Measurements from ENCODE around the gene ZNF566. TPM values are rescaled to one million over a fixed set of nuclear protein-coding genes. Genes with fewer than 3 reads are reported as not detected.

The ZNF566 gene
- total and polyA plus RNA-seq, 2 of the 13 experiments (the other 11 are each of a cell fraction or from before 2014, with no cell fraction given): 4.8 to 13.7 TPM

DNA sequence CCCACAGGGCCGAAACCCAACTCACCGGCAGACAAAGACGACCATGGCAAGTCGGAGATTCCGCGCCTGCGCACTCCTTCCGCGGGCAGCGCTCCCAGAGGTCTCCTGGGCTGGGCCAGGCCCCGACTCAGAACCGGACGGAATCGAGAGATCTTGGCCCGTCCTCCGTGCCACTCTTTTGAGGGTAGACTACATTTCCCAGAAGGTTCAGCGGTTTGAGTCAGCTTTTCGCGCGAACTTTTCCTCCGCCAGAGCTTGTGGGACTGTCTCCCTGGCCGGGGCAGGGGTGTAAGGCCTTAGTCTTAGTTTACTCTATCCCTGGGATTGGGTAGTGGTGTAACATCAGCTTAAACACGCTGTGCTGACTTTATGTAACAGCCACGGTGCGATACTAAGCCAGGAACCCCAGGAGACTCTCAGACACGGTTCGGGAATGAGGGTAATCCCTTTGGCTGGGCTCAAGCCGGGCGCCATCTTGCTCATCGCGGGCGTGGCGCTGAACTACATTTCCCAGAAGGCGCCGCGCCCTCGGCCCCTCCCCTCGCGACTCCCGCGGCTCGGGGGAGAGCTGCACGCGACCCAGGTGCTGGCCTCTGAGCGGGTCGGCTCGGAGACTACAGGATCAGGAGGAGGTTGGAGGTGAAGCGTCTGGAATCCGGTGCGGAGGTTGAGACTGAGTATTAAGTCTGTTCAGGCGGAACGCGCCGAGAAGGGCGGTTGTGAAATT is 39.0 kb upstream of the ZNF566 start, which contains the start of gene ZNF260 (continued):
- TF ChIP-seq ZBTB39 (CRISPR knock-in tag; IDR thresholded peaks at IDR 0.05) (no peak), IRF2 (CRISPR knock-in tag; IDR thresholded peaks at IDR 0.05) (peak; percentile 92; the same call in 1 of the 2 replicates), HMGA1 (CRISPR knock-in tag; conservative IDR thresholded peaks at IDR 0.05) (no peak), IRF9 (CRISPR knock-in tag; IDR thresholded peaks at IDR 0.05; ENCODE audit: borderline replicate concordance) (no peak), ZBTB21 (CRISPR knock-in tag; IDR thresholded peaks at IDR 0.05) (no peak), ZNF383 (CRISPR knock-in tag; IDR thresholded peaks at IDR 0.05; ENCODE audit: borderline replicate concordance) (no peak), ZNF260 (CRISPR knock-in tag; IDR thresholded peaks at IDR 0.05; ENCODE audit: borderline replicate concordance, low read depth) (no peak), CBX5 (CRISPR knock-in tag; IDR thresholded peaks at IDR 0.05; ENCODE audit: borderline replicate concordance) (no peak), MBNL3 (CRISPR knock-in tag; conservative IDR thresholded peaks at IDR 0.05) (no peak), ZNF564 (CRISPR knock-in tag; IDR thresholded peaks at IDR 0.05) (no peak), ZNF160 (CRISPR knock-in tag; IDR thresholded peaks at IDR 0.05) (peak; percentile 51; the same call in 1 of the 2 replicates), ZNF407 (CRISPR knock-in tag; IDR thresholded peaks at IDR 0.05; ENCODE audit: not compliant biosample characterization) (peak; percentile 38), HNRNPL (IDR thresholded peaks at IDR 0.05; ENCODE audit: low read depth, low read length) (no peak), AGO1 (IDR thresholded peaks at IDR 0.05; ENCODE audit: low read depth, low read length, poor library complexity, severe bottlenecking) (no peak), ARNTL (CRISPR knock-in tag; IDR thresholded peaks at IDR 0.05) (peak; percentile 93), BRD4 (CRISPR knock-in tag; IDR thresholded peaks at IDR 0.05) (0 out of 2 replicates have a peak, but pooled peaks have one; percentile 56), ZNF788 (CRISPR knock-in tag; IDR thresholded peaks at IDR 0.05; ENCODE audit: borderline replicate concordance) (peak; percentile 58; the same call in 1 of the 2 replicates)
- TF ChIP-seq, protein P1, sequence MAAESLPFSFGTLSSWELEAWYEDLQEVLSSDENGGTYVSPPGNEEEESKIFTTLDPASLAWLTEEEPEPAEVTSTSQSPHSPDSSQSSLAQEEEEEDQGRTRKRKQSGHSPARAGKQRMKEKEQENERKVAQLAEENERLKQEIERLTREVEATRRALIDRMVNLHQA (CRISPR knock-in tag; IDR thresholded peaks at IDR 0.05): no peak
